KMS-11 (cell line): ENCODE data around the gene SSBP3.

Experiments
- H2AFZ ChIP-seq: fragments of 200-600 bp; sonication (generic); 2 replicates; pipeline ENCODE4 v1.6.1; 2016; ENCODE audit warnings: antibody characterized with exemption, mixed run types, low read depth
- H3K27ac ChIP-seq: fragments of 200-600 bp; sonication (generic); 2 replicates; pipeline ENCODE4 v1.6.1; 2016; ENCODE audit warnings: mild to moderate bottlenecking, mixed run types
- H3K27me3 ChIP-seq: fragments of 200-600 bp; sonication (generic); 2 replicates; pipeline ENCODE4 v1.6.1; 2017; ENCODE audit warnings: mild to moderate bottlenecking, low read depth, mixed run types, moderate library complexity; ENCODE audit not compliant: insufficient read depth
- H3K36me3 ChIP-seq: fragments of 200-600 bp; sonication (generic); 2 replicates; pipeline ENCODE4 v1.6.1; 2017; ENCODE audit warnings: mild to moderate bottlenecking, mixed run types; ENCODE audit not compliant: insufficient read depth
- H3K4me1 ChIP-seq: fragments of 200-600 bp; sonication (generic); 2 replicates; pipeline ENCODE4 v1.6.1; 2016; ENCODE audit warnings: mild to moderate bottlenecking, low read depth, mixed run types; ENCODE audit not compliant: poor library complexity, severe bottlenecking
- H3K4me2 ChIP-seq: fragments of 200-600 bp; sonication (generic); 2 replicates; pipeline ENCODE4 v1.7.0; 2016; ENCODE audit warnings: mild to moderate bottlenecking, mixed run types
- H3K4me3 ChIP-seq: fragments of 200-600 bp; sonication (generic); IDR thresholded peaks from 2 replicates; pipeline ENCODE4 v1.6.1; 2017; ENCODE audit warnings: low read depth, low read length, mixed read lengths; ENCODE audit not compliant: insufficient read depth
- H3K79me2 ChIP-seq: fragments of 200-600 bp; sonication (generic); 2 replicates; pipeline ENCODE4 v1.6.1; 2016; ENCODE audit warnings: low read depth, mixed run types; ENCODE audit not compliant: insufficient read depth
- H3K9ac ChIP-seq: fragments of 200-600 bp; sonication (generic); 2 replicates; pipeline ENCODE4 v1.6.1; 2016; ENCODE audit warnings: mild to moderate bottlenecking, mixed run types
- H4K20me1 ChIP-seq: fragments of 200-600 bp; sonication (generic); 2 replicates; pipeline ENCODE4 v1.6.1; 2016; ENCODE audit warnings: mild to moderate bottlenecking, mixed run types; ENCODE audit not compliant: insufficient read depth
- TF ChIP-seq, protein P1 (sequence below): fragments of 200-600 bp; sonication (generic); conservative IDR thresholded peaks from 2 replicates; pipeline ENCODE4 v1.6.1; 2017; ENCODE audit warnings: low read depth, mild to moderate bottlenecking, antibody characterized with exemption, low read length, moderate library complexity, mixed read lengths

Gene SSBP3

DNA sequence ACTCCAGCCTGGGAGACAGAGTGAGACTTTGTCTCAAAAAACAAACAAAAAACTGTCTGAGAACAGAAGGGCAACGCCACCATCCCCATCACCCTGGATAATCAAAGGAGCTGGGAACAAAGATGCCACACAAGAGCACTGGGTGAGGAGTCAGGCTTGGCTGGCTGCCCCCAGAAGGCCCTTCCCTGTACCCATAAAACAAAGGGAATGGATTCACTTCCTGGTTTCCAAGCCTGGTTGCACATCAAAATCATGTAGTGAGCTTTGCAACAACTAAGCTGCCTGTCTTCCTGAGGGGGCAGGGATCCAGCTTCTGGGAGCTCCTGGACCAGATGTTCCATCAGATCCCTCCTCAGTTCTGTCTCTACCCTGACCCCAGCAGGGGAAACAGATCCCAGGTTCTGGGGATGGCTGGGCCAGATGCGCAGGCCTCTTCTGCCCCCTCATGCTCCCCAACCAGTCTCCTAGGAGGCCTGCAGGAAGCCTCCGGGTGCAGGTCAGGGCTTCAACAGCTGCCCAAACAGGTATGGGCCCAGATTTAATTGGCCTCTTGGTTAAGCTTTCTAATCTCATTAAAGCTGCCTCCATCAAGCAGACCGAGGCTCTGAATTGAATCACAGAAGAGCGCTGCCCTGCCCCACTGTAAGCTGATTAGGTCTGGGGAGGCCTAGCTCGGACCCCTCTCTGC is 108.5 kb downstream of the SSBP3 start:
- no peak overlapping the region for H3K4me2 ChIP-seq
- H3K4me1 ChIP-seq, result no peaks in the 10 kb centered on the region
- H2AFZ ChIP-seq, result no peak overlapping the region
- H3K79me2 ChIP-seq, result peaks cover 3% of the 10 kb centered on the region; the same call in 1 of the 2 replicates
- no peak overlapping the region for H3K4me3 ChIP-seq
- H3K27ac ChIP-seq, result no peak overlapping the region
- no peaks in the 10 kb centered on the region for H3K36me3 ChIP-seq
- H3K27me3 ChIP-seq, result no peaks in the 10 kb centered on the region
- TF ChIP-seq, protein P1, sequence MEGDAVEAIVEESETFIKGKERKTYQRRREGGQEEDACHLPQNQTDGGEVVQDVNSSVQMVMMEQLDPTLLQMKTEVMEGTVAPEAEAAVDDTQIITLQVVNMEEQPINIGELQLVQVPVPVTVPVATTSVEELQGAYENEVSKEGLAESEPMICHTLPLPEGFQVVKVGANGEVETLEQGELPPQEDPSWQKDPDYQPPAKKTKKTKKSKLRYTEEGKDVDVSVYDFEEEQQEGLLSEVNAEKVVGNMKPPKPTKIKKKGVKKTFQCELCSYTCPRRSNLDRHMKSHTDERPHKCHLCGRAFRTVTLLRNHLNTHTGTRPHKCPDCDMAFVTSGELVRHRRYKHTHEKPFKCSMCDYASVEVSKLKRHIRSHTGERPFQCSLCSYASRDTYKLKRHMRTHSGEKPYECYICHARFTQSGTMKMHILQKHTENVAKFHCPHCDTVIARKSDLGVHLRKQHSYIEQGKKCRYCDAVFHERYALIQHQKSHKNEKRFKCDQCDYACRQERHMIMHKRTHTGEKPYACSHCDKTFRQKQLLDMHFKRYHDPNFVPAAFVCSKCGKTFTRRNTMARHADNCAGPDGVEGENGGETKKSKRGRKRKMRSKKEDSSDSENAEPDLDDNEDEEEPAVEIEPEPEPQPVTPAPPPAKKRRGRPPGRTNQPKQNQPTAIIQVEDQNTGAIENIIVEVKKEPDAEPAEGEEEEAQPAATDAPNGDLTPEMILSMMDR, result no peak
- H4K20me1 ChIP-seq, result no peaks in the 10 kb centered on the region
- H3K9ac ChIP-seq, result no peak overlapping the region

DNA sequence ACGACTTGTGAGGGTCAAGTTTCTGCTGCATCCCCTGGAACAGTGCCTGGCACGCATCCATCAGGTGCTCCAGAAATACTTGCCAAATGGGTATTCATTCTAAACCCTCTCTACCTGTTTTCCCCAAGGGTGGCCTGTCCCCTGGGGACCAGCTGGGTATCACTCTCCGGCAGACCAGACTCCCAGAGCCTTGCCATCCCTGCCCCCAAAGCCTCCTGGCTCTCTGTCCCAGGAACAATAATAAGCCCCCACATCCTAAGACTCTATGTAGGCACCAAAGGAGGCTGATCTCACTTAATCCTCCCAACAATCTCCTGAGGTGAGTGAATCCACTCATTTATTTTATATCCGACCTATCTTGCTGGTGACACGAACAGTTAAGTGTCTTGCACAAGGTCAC is 109.5 kb downstream of the SSBP3 start:
- Histone ChIP-seq H3K4me2 (no peak overlapping the region), H3K9ac (no peak overlapping the region), H4K20me1 (no peaks in the 10 kb centered on the region), H3K4me3 (no peak overlapping the region), H3K36me3 (no peaks in the 10 kb centered on the region), H3K79me2 (peaks cover 3% of the 10 kb centered on the region; the same call in 1 of the 2 replicates), H3K27ac (no peak overlapping the region), H2AFZ (no peak overlapping the region), H3K27me3 (no peaks in the 10 kb centered on the region), H3K4me1 (no peaks in the 10 kb centered on the region)
- TF ChIP-seq, protein P1, result no peak

DNA sequence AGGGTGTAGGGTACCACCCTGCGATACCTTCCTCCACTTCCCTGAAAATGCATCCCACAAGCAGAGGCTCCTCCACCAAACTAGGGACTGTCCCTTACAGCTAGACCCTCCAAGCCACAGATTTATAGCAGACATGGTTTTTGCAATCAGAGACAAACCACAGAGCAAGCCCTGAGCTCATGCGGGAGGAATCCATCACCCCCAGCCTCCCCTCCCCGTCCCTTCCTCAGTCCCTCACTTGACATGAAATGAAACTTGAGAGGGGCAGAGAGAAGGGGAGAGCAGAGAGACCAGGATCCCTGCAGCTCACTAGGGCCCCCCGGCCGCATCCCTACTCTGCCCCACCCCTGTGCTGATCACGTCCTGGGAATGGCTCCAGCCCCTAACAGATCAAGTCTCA is 111.3 kb downstream of the SSBP3 start:
- Histone ChIP-seq H3K79me2 (peaks cover 3% of the 10 kb centered on the region; the same call in 1 of the 2 replicates), H2AFZ (no peak overlapping the region), H3K4me2 (no peak overlapping the region), H3K36me3 (no peaks in the 10 kb centered on the region), H3K27ac (no peak overlapping the region), H3K27me3 (no peaks in the 10 kb centered on the region), H3K9ac (no peak overlapping the region), H3K4me1 (no peaks in the 10 kb centered on the region), H4K20me1 (no peaks in the 10 kb centered on the region), H3K4me3 (no peak overlapping the region)
- TF ChIP-seq, protein P1, result no peak

DNA sequence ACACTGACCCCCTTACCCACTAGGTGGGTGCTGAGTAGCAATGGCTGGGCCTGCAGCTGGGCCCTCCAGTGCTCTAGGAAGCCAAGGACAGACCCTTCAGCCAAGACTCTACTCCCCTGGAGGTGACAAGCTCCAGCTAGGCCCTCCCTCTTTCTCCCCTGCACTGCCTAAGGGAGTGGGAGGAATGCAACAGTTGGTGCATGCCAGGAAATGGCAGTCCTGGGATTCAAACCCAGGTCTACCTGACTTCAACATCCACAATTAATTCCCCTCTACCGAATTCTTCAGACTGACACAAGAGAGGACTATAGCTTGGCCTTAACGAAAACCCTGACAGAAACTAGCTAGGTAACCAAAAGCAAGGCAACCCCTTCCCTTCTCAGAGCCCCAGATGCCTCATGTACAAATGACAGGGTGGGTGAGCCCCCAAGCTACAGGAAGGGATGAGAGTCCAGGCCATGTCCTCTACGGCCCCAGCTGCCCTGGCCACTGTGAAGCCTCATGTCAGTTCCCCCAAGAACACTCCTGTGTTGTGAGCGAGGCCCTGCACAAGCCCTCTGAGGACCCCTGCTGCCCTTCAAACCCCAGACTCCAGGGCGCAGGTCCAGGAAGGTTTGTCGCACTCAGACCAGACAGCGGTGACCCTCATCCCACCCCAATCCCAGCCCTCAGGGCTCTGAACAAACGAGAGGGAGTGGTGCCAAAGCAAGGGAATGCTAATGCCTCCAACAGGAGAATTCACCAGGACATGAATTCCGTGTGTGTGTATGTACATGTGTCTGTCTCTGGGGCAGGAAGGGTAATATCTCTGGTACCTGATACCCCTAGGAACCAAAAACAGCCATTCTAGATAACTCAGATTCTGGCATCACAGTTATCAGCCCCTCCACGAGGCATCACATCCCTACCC is 113.9 kb downstream of the SSBP3 start:
- Histone ChIP-seq H3K79me2 (peaks cover 3% of the 10 kb centered on the region; the same call in 1 of the 2 replicates), H3K36me3 (no peaks in the 10 kb centered on the region), H3K4me1 (no peaks in the 10 kb centered on the region), H2AFZ (no peak overlapping the region), H3K27ac (no peak overlapping the region), H4K20me1 (no peaks in the 10 kb centered on the region), H3K4me3 (no peak overlapping the region), H3K4me2 (no peak overlapping the region), H3K27me3 (no peaks in the 10 kb centered on the region), H3K9ac (no peak overlapping the region)
- TF ChIP-seq, protein P1, result no peak
